GM20000 (cell line): ENCODE measurements around the gene GID8.

ENCODE experiments used
- DNase-seq: peaks from one replicate; pipeline ENCODE4 v3.0.0; 2012; ENCODE audit warnings: low spot score
- TF ChIP-seq, protein P1 (sequence below): IDR thresholded peaks from 2 replicates; pipeline ENCODE4 v1.5.1; 2012; ENCODE audit warnings: mild to moderate bottlenecking, control low read depth; ENCODE audit errors: extremely low read depth, missing control alignments

Gene GID8

DNA sequence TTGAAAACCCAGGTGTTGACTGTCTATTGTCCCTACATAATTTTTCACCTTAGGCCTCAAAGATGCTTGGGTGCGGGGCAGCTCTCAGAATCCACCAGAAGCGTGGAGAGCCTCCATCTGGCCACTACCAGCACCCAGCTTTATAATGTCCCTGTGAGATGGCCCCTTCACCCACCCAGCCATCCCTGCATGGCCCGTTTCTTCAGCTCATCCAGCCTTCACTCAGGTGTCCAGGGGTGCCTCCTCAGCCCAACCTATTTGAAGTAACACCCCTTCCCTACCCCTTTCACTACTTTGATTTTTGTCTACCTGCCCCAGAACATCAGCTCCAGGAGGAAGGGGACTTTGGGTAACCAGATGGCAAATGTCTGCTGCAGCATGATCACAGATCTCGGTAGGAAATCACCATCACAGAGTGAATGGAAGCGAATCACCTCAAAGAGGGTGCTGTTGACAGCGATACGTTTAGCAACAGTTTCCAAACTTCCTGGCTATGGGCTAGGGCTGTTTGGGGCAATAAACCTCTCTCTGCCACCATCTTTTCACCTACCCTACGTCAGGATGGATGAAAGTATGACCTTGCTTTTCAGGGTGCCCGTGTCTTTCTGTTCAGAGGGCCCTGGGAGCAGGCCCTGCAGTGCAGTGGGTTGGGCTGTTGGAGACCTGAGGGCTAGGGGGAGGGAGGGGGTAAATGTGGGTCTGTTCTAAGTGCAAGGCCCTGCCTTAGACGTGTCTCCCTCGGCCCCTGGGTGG is 13.4 kb downstream of the GID8 start:
- TF ChIP-seq, protein P1, sequence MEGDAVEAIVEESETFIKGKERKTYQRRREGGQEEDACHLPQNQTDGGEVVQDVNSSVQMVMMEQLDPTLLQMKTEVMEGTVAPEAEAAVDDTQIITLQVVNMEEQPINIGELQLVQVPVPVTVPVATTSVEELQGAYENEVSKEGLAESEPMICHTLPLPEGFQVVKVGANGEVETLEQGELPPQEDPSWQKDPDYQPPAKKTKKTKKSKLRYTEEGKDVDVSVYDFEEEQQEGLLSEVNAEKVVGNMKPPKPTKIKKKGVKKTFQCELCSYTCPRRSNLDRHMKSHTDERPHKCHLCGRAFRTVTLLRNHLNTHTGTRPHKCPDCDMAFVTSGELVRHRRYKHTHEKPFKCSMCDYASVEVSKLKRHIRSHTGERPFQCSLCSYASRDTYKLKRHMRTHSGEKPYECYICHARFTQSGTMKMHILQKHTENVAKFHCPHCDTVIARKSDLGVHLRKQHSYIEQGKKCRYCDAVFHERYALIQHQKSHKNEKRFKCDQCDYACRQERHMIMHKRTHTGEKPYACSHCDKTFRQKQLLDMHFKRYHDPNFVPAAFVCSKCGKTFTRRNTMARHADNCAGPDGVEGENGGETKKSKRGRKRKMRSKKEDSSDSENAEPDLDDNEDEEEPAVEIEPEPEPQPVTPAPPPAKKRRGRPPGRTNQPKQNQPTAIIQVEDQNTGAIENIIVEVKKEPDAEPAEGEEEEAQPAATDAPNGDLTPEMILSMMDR: no peak
- no peak for DNase-seq

DNA sequence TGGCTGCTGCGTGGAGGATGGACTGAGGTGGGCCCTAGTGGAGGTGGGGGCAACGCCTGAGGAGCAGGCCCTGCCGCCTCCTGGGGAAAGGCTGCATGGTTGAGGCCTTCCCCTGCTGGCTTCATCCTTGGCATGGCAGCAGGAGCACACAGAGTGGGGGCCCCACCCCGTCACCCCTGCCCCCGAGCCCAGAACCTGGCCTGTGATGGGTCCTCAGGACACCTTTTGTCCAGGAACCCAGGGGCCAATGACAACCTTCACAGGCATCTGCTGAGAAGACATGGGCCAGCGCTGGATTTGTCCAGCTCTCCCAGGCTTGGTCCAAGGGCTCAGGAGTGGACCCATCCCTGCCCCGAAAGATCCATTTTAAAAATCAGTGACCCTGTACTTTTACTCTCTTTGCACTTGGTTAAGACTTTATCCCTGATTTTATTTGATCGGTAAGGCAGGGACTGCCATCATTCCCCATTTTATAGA is 14.0 kb downstream of the GID8 start:
- DNase-seq: no peak
- TF ChIP-seq, protein P1: no peak

DNA sequence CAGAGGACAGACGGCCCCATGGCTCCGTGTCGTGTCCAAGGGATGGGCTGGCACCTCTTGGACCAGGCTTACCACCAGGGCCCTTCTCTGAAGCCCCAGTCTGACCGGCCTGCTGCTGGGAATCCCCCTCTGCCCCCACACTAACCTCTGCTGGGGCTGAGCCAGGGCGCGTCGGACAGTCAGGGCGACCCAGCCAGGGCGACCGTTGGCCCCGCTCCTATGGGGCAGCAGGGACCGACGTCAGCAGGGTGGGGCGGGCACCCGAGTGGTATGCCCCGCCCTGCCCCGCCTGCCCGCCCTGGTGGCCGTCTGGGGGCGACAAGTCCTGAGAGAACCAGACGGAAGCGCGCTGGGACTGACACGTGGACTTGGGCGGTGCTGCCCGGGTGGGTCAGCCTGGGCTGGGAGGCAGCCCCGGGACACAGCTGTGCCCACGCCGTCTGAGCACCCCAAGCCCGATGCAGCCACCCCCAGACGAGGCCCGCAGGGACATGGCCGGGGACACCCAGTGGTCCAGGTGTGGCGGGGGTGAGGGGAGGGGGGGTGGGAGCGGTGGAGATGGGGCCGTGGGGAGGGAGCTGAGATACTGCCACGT is 14.5 kb downstream of the GID8 start, which contains the start of gene SLC17A9:
Gene SLC17A9, plus strand, starts transcription at position 337 of the 595 bp plus-strand sequence. Its CDS starts 122 bp downstream, at position 459.
- peak; percentile 90 for DNase-seq
- TF ChIP-seq, protein P1: no peak

DNA sequence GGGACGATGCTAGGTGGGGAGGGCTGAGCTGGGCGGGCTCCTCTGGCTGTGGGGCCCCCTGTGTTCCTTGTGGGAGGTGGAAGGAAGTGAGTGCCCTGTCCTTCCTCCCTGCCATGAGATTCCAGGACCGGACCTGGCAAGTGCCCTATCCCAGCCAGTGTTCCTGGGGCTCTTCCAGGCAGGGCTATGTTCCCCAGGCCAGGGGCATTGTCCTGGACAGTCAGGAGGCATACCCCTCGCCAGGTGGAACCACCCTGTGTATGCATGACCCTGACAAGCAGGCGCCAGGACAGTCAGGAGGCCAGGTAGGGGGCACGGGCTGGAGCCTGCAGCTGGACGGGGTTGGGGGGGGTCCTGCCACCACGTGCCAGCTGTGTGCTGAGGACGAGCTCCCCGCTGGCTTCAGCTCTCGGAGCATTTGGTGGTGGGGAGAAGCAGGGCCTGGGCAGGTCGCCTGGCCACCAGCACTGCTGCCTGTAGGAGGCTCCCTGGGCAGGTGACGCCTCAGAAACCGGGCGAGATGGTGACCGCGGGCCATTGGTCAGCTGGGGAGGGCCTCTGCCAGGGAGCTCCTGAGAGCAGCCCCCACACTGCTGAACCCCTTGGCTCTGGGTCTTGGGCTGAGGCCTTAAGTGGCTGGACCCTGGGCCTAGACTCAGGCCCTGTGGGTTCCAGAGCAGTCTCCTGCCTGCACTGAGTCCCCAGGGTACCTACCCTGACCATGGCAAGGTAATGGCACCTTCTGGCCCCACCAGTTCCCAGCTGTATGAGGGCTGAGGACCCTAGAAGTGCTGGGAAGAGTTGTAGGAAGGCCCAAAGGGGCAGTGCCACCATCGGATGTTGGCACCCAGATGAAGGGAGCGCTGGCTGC is 15.3 kb downstream of the GID8 start:
- TF ChIP-seq, protein P1: no peak
- DNase-seq: no peak

DNA sequence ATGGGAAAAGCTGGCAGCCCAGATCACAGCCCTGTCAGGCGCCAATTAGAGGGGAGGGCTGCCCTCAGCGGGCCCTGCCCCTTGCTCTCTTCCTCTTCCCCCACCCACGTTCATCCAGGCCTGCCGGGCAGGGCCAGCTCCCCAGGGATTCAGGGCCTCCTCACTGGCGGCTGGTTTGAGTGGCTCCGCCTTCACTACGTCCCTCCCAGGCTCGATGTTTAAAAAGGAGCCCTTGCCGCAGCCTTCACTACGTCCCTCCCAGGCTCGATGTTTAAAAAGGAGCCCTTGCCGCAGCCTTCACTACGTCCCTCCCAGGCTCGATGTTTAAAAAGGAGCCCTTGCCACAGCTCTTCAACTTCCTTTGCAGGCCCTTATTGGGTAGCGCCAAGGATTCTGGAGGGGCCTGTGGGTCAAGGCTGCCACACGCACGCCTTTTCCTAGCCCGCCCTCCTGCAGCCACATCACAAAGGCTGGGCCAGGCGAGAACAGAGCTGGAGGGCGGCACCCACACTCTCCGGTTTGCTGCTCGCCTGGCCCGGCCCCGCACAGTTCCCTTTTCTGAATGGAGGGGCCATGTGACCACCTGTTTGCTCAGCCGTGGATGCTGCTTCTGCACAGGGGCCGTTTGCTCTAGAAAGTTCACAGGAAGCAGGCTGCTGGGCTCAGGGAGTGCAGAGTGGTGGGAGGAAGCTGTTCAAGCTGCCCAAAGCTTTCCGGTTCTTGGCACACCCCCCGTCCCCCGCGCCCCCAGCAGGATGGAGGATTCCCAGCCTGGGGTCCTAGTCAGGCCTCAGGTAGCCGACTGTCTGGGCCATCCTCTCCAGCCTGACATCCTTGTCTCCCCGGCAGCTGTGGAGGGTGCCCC is 16.1 kb downstream of the GID8 start:
- DNase-seq: peak; percentile 93
- TF ChIP-seq, protein P1: no peak

DNA sequence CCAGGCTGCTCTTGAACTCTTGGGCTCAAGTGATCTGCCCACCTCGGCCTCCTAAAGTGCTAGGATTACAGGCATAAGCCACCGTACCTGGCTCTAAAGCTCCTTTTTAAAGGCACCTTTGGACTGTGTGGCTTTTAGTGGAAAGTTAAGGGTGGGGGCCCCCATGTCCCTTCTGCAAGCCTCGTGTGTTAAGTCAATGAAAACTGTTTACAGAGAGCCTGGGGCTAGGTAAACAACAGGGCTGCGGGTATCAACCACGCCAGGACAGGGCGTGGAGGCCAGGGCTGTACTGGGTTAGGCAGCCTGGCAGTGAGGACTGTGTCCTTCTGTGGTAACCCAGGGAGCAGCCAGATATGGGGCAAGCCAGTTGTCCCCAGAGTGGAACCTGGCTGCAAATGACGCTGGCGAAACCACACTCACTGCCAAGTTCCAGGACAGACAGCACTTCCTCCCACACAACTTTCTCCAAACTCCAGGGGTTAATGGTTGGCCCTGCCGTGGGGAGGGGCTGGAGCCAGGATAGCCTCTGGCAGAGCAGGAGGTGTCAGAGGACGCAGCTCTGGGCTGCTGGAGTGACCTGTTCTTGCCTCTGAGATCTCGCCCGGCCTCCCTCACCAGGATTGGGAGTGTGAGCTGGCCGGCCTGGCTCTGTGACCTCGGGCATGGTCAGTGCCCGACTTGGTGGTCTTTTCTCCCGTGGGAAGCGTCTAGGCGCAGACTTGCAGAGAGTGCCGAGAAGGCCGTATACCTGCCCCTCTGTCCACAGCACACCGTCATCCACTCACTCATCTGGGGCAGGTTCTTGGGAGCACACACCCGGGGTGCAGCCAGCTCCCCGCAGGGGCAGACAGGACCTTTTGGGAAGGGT is 17.8 kb downstream of the GID8 start:
- TF ChIP-seq, protein P1: no peak
- DNase-seq: no peak
